Suprapubic skin (tissue), 3 donors: ENCODE data around the gene CEBPE.

Source experiments
- EP300 ChIP-seq: sonication (generic); formaldehyde crosslinking; IDR thresholded peaks from one replicate; pipeline ENCODE4 v1.6.1; 2017; ENCODE audit warnings: antibody characterized with exemption
- POLR2A ChIP-seq, 2 donors: fragments of 450-650 bp; IDR thresholded peaks; one replicate each; pipeline ENCODE4 v1.6.1; 2017; ENCODE audit warnings: antibody characterized with exemption in 2 of 2, mild to moderate bottlenecking in 2 of 2, moderate library complexity in 2 of 2
- TF ChIP-seq, protein P1 (sequence below), 2 donors: fragments of 200-600 bp in 1 of 2; fragments of 450-650 bp in 1 of 2; sonication (generic) in 1 of 2; IDR thresholded peaks; one replicate each; pipeline ENCODE4 v1.5.1; 2016 to 2019; ENCODE audit warnings: antibody characterized with exemption in 2 of 2, mild to moderate bottlenecking in 1 of 2, moderate library complexity in 1 of 2

DNA sequence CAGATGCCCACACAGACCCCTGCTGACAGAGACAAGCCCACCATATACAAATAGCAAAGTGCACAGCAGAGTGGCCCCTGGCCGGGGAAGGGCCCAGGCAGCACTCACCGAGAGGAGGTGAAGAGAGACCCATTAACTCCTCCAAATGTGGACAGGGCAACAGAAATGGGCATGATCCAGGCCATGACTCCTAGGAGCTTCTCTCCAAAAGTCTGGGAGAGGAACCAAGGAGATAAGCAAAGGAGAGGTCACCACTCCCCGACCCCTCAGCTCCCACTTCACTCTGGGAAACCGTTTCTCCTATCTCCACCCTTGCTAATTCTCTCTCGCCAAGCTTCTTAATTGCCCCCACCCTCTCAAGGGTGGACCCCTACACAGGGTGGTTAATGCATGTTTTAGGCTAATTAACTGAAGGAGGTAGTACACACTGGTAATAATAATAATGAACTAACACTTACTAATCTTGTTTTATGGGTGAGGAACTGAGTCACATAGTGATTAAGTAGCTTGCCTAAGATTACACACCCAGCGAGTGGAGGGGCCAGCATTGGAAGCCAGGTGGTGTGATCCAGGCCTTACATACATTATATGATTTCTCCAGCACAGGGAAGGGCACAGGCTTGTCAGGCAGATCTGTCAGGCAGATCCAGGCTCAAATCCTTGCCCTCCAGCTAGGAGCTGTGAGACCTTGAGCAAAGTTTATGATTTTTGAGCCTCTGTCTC, 18.9 kb upstream of the CEBPE start:
- TF ChIP-seq EP300 (no peak), POLR2A (IDR thresholded peaks at IDR 0.05) (no peak)
- TF ChIP-seq, protein P1, sequence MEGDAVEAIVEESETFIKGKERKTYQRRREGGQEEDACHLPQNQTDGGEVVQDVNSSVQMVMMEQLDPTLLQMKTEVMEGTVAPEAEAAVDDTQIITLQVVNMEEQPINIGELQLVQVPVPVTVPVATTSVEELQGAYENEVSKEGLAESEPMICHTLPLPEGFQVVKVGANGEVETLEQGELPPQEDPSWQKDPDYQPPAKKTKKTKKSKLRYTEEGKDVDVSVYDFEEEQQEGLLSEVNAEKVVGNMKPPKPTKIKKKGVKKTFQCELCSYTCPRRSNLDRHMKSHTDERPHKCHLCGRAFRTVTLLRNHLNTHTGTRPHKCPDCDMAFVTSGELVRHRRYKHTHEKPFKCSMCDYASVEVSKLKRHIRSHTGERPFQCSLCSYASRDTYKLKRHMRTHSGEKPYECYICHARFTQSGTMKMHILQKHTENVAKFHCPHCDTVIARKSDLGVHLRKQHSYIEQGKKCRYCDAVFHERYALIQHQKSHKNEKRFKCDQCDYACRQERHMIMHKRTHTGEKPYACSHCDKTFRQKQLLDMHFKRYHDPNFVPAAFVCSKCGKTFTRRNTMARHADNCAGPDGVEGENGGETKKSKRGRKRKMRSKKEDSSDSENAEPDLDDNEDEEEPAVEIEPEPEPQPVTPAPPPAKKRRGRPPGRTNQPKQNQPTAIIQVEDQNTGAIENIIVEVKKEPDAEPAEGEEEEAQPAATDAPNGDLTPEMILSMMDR (IDR thresholded peaks at IDR 0.05): no peak
